Prostate gland (tissue), 2 donors: ENCODE results near the gene EEF1B2.

ENCODE experiments used
- CTCF ChIP-seq, 4 experiments: fragments of 200-600 bp in 2 of 4; fragments of 450-650 bp in 2 of 4; sonication (generic) in 2 of 4; IDR thresholded peaks; 1 replicate in 3 of 4; 2 replicates in 1 of 4; pipeline ENCODE4 v1.5.1; 2016 to 2019; ENCODE audit warnings: antibody characterized with exemption in 4 of 4, mild to moderate bottlenecking in 2 of 4, moderate library complexity in 2 of 4
- POLR2A ChIP-seq: fragments of 450-650 bp; IDR thresholded peaks from one replicate; pipeline ENCODE4 v1.6.1; 2016; ENCODE audit warnings: antibody characterized with exemption, mild to moderate bottlenecking
- POLR2AphosphoS5 ChIP-seq: sonication (generic); formaldehyde crosslinking; IDR thresholded peaks from one replicate; pipeline ENCODE4 v1.6.1; 2017; ENCODE audit warnings: antibody characterized with exemption

- TF ChIP-seq CTCF (IDR thresholded peaks at IDR 0.05), result no peak
- no peak for TF ChIP-seq POLR2A
- no peak for TF ChIP-seq POLR2AphosphoS5
Measured at GRCh38 chr2:206193671-206194357, 34.1 kb downstream of the EEF1B2 start.
